ENCODE results near the gene ZNF793.

Gene ZNF793

GRCh38 chr19:37583340-37583739 lies 76.6 kb downstream of the ZNF793 start (continued):
- TF ChIP-seq, protein P1, sequence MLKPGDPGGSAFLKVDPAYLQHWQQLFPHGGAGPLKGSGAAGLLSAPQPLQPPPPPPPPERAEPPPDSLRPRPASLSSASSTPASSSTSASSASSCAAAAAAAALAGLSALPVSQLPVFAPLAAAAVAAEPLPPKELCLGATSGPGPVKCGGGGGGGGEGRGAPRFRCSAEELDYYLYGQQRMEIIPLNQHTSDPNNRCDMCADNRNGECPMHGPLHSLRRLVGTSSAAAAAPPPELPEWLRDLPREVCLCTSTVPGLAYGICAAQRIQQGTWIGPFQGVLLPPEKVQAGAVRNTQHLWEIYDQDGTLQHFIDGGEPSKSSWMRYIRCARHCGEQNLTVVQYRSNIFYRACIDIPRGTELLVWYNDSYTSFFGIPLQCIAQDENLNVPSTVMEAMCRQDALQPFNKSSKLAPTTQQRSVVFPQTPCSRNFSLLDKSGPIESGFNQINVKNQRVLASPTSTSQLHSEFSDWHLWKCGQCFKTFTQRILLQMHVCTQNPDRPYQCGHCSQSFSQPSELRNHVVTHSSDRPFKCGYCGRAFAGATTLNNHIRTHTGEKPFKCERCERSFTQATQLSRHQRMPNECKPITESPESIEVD (tag by site-specific recombination; IDR thresholded peaks at IDR 0.05), result no peak
- TF ChIP-seq ZNF146 (tag by site-specific recombination; IDR thresholded peaks at IDR 0.05), result no peak
- TF ChIP-seq, protein P2, sequence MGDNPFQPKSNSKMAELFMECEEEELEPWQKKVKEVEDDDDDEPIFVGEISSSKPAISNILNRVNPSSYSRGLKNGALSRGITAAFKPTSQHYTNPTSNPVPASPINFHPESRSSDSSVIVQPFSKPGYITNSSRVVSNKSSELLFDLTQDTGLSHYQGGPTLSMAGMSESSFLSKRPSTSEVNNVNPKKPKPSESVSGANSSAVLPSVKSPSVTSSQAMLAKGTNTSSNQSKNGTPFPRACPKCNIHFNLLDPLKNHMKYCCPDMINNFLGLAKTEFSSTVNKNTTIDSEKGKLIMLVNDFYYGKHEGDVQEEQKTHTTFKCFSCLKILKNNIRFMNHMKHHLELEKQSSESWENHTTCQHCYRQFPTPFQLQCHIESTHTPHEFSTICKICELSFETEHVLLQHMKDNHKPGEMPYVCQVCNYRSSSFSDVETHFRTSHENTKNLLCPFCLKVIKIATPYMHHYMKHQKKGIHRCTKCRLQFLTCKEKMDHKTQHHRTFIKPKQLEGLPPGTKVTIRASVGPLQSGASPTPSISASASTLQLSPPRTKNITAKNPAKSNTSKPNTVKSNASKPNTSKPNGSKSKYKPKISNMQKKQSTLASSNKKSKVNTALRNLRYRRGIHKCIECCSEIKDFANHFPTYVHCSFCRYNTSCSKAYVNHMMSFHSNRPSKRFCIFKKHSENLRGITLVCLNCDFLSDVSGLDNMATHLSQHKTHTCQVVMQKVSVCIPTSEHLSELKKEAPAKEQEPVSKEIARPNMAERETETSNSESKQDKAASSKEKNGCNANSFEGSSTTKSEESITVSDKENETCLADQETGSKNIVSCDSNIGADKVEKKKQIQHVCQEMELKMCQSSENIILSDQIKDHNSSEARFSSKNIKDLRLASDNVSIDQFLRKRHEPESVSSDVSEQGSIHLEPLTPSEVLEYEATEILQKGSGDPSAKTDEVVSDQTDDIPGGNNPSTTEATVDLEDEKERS (tag by site-specific recombination; IDR thresholded peaks at IDR 0.05), result no peak
- no peak for TF ChIP-seq ZNF837 (tag by site-specific recombination; IDR thresholded peaks at IDR 0.05)
- no peak for TF ChIP-seq ZNF660 (tag by site-specific recombination; IDR thresholded peaks at IDR 0.05)
